Measurements from ENCODE around the gene CDH16.
"Not testable (repeated sequence)": the region's sequence is repeated elsewhere in the genome, so short reads cannot be mapped to it uniquely, and the experiment has no call there.

The CDH16 gene

DNA sequence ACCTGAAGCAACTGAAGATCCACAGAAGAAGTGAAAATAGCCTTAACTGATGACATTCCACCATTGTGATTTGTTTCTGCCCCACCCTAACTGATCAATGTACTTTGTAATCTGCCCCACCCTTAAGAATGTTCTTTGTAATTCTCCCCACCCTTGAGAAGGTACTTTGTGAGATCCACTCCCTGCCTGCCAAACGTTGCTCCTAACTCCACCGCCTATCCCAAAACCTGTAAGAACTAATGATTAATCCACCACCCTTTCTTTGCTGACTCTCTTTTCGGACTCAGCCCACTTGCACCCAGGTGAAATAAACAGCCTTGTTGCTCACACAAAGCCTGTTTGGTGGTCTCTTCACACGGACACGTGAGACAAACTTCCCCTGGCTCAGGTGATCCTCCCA is 22.0 kb downstream of the CDH16 start:
- not testable (repeated sequence) for H3K27me3 ChIP-seq (ENCODE audit: control insufficient read depth in 2 of 2, insufficient read depth in 2 of 2, low read length in 2 of 2); H3K9me3 ChIP-seq (ENCODE audit: control insufficient read depth in 2 of 2, low read length in 2 of 2); H3K4me3 ChIP-seq (ENCODE audit: low read length in 2 of 2); H3K36me3 ChIP-seq (ENCODE audit: control insufficient read depth in 2 of 2, insufficient read depth in 2 of 2, low read length in 2 of 2)
- H3K9ac ChIP-seq (ENCODE audit: low read depth in 1 of 2, low read length in 2 of 2): peak overlapping the region in 1 of 2 donors; percentile 37
- H3K27ac ChIP-seq (ENCODE audit: low read depth in 2 of 2, low read length in 2 of 2): peak overlapping the region; percentile 86 to 87
- H3K4me1 ChIP-seq (ENCODE audit: control insufficient read depth in 2 of 2, insufficient read depth in 2 of 2, low read length in 2 of 2): peaks cover 37 to 43% of the 10 kb centered on the region in 2 donors

DNA sequence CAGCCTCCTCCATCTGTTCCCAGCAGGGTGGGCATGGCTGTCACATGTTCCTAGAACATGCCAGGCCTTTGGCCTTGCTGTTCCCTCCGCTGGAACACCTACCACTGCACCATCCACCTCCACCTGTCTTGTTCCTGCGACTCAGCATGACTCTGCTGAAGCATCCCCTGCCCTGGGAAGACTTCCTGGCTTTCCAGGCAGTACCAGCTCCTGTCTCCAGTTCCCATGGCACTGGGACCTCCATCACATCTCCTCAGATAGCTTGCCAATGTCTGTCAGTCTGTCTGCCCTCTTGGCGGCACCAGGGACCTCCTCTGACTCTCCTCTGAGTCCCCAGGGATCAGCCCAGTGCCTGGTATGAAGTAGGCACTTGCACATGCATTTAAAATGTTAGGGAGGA is 22.7 kb downstream of the CDH16 start:
- H3K4me1 ChIP-seq (ENCODE audit: control insufficient read depth in 2 of 2, insufficient read depth in 2 of 2, low read length in 2 of 2): peaks cover 33 to 37% of the 10 kb centered on the region in 2 donors
- H3K27me3 ChIP-seq (ENCODE audit: control insufficient read depth in 2 of 2, insufficient read depth in 2 of 2, low read length in 2 of 2): no peaks in the 10 kb centered on the region
- H3K9ac ChIP-seq (ENCODE audit: low read depth in 1 of 2, low read length in 2 of 2): peak overlapping the region; percentile 5 to 46
- no peak overlapping the region for H3K4me3 ChIP-seq (ENCODE audit: low read length in 2 of 2)
- H3K27ac ChIP-seq (ENCODE audit: low read depth in 2 of 2, low read length in 2 of 2): peak overlapping the region; percentile 86 to 87
- no peaks in the 10 kb centered on the region for H3K36me3 ChIP-seq (ENCODE audit: control insufficient read depth in 2 of 2, insufficient read depth in 2 of 2, low read length in 2 of 2)
- no peaks in the 10 kb centered on the region for H3K9me3 ChIP-seq (ENCODE audit: control insufficient read depth in 2 of 2, low read length in 2 of 2)

- Histone ChIP-seq H3K27ac (ENCODE audit: low read depth in 2 of 2, low read length in 2 of 2) (peak overlapping the region; percentile 86 to 87), H3K27me3 (ENCODE audit: control insufficient read depth in 2 of 2, insufficient read depth in 2 of 2, low read length in 2 of 2) (no peaks in the 10 kb centered on the region), H3K9ac (ENCODE audit: low read depth in 1 of 2, low read length in 2 of 2) (peak overlapping the region; percentile 41 to 46)
Observed at GRCh38 chr16:66895689-66895979, 23.1 kb downstream of the CDH16 start.

GRCh38 chr16:66894948-66895688 is 23.6 kb downstream of the CDH16 start:
- Histone ChIP-seq H3K27ac (ENCODE audit: low read depth in 2 of 2, low read length in 2 of 2) (peak overlapping the region; percentile 86 to 87), H3K4me1 (ENCODE audit: control insufficient read depth in 2 of 2, insufficient read depth in 2 of 2, low read length in 2 of 2) (peaks cover 26 to 29% of the 10 kb centered on the region in 2 donors), H3K27me3 (ENCODE audit: control insufficient read depth in 2 of 2, insufficient read depth in 2 of 2, low read length in 2 of 2) (no peaks in the 10 kb centered on the region), H3K9ac (ENCODE audit: low read depth in 1 of 2, low read length in 2 of 2) (peak overlapping the region; percentile 41 to 46), H3K9me3 (ENCODE audit: control insufficient read depth in 2 of 2, low read length in 2 of 2) (no peaks in the 10 kb centered on the region), H3K4me3 (ENCODE audit: low read length in 2 of 2) (no peak overlapping the region), H3K36me3 (ENCODE audit: control insufficient read depth in 2 of 2, insufficient read depth in 2 of 2, low read length in 2 of 2) (no peaks in the 10 kb centered on the region)

More at GRCh38 chr16:66895689-66895979, 23.1 kb downstream of the CDH16 start:
- H3K9me3 ChIP-seq (ENCODE audit: control insufficient read depth in 2 of 2, low read length in 2 of 2): no peaks in the 10 kb centered on the region
- no peak overlapping the region for H3K4me3 ChIP-seq (ENCODE audit: low read length in 2 of 2)
- no peaks in the 10 kb centered on the region for H3K36me3 ChIP-seq (ENCODE audit: control insufficient read depth in 2 of 2, insufficient read depth in 2 of 2, low read length in 2 of 2)
- H3K4me1 ChIP-seq (ENCODE audit: control insufficient read depth in 2 of 2, insufficient read depth in 2 of 2, low read length in 2 of 2): peaks cover 30 to 33% of the 10 kb centered on the region in 2 donors

- Histone ChIP-seq H3K9ac (ENCODE audit: low read depth in 1 of 2, low read length in 2 of 2) (no peak overlapping the region), H3K4me1 (ENCODE audit: control insufficient read depth in 2 of 2, insufficient read depth in 2 of 2, low read length in 2 of 2) (peaks cover 18 to 20% of the 10 kb centered on the region in 2 donors), H3K9me3 (ENCODE audit: control insufficient read depth in 2 of 2, low read length in 2 of 2) (no peaks in the 10 kb centered on the region), H3K4me3 (ENCODE audit: low read length in 2 of 2) (no peak overlapping the region), H3K27ac (ENCODE audit: low read depth in 2 of 2, low read length in 2 of 2) (no peak overlapping the region), H3K36me3 (ENCODE audit: control insufficient read depth in 2 of 2, insufficient read depth in 2 of 2, low read length in 2 of 2) (no peaks in the 10 kb centered on the region), H3K27me3 (ENCODE audit: control insufficient read depth in 2 of 2, insufficient read depth in 2 of 2, low read length in 2 of 2) (no peaks in the 10 kb centered on the region)
Observed at GRCh38 chr16:66894055-66894454, 24.6 kb downstream of the CDH16 start.

- no peak overlapping the region for H3K9ac ChIP-seq (ENCODE audit: low read depth in 1 of 2, low read length in 2 of 2)
- no peaks in the 10 kb centered on the region for H3K27me3 ChIP-seq (ENCODE audit: control insufficient read depth in 2 of 2, insufficient read depth in 2 of 2, low read length in 2 of 2)
- H3K4me3 ChIP-seq (ENCODE audit: low read length in 2 of 2): no peak overlapping the region
- H3K27ac ChIP-seq (ENCODE audit: low read depth in 2 of 2, low read length in 2 of 2): no peak overlapping the region
- H3K36me3 ChIP-seq (ENCODE audit: control insufficient read depth in 2 of 2, insufficient read depth in 2 of 2, low read length in 2 of 2): peaks cover 3% of the 10 kb centered on the region in 2 donors
- H3K9me3 ChIP-seq (ENCODE audit: control insufficient read depth in 2 of 2, low read length in 2 of 2): no peaks in the 10 kb centered on the region
- peaks cover 13 to 14% of the 10 kb centered on the region in 2 donors for H3K4me1 ChIP-seq (ENCODE audit: control insufficient read depth in 2 of 2, insufficient read depth in 2 of 2, low read length in 2 of 2)
Observed at GRCh38 chr16:66891797-66892196, 26.9 kb downstream of the CDH16 start.

GRCh38 chr16:66891360-66891759 is 27.3 kb downstream of the CDH16 start:
- H3K4me1 ChIP-seq (ENCODE audit: control insufficient read depth in 2 of 2, insufficient read depth in 2 of 2, low read length in 2 of 2): peaks cover 12% of the 10 kb centered on the region in 2 donors
- H3K4me3 ChIP-seq (ENCODE audit: low read length in 2 of 2): no peak overlapping the region
- H3K9me3 ChIP-seq (ENCODE audit: control insufficient read depth in 2 of 2, low read length in 2 of 2): no peaks in the 10 kb centered on the region
- no peak overlapping the region for H3K27ac ChIP-seq (ENCODE audit: low read depth in 2 of 2, low read length in 2 of 2)
- no peaks in the 10 kb centered on the region for H3K27me3 ChIP-seq (ENCODE audit: control insufficient read depth in 2 of 2, insufficient read depth in 2 of 2, low read length in 2 of 2)
- H3K9ac ChIP-seq (ENCODE audit: low read depth in 1 of 2, low read length in 2 of 2): no peak overlapping the region
- H3K36me3 ChIP-seq (ENCODE audit: control insufficient read depth in 2 of 2, insufficient read depth in 2 of 2, low read length in 2 of 2): peaks cover 7% of the 10 kb centered on the region in 2 donors

DNA sequence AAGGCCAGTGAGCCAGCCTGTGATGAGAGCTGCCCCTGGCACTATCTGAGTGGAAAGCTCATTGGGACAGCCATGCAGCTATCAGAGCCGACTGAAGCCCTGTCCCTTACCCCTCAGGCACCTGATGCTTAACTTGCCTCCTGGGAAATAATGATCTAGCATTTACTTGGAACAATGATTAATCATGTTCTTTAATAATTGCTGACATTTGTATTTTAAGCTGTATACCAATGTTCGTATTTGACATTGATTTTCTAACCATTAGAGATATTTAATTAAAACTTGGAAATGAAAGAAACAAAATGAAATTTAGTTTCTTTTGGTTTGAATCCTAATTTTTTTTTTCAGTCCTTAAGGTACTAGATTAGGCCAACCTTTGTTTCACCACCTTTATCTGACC is 27.9 kb downstream of the CDH16 start:
- Histone ChIP-seq H3K36me3 (ENCODE audit: control insufficient read depth in 2 of 2, insufficient read depth in 2 of 2, low read length in 2 of 2) (peaks cover 10 to 11% of the 10 kb centered on the region in 2 donors), H3K9me3 (ENCODE audit: control insufficient read depth in 2 of 2, low read length in 2 of 2) (no peaks in the 10 kb centered on the region), H3K9ac (ENCODE audit: low read depth in 1 of 2, low read length in 2 of 2) (no peak overlapping the region), H3K4me3 (ENCODE audit: low read length in 2 of 2) (no peak overlapping the region), H3K27me3 (ENCODE audit: control insufficient read depth in 2 of 2, insufficient read depth in 2 of 2, low read length in 2 of 2) (no peaks in the 10 kb centered on the region), H3K27ac (ENCODE audit: low read depth in 2 of 2, low read length in 2 of 2) (no peak overlapping the region), H3K4me1 (ENCODE audit: control insufficient read depth in 2 of 2, insufficient read depth in 2 of 2, low read length in 2 of 2) (peaks cover 6% of the 10 kb centered on the region in 2 donors)

- H3K9me3 ChIP-seq (ENCODE audit: control insufficient read depth in 2 of 2, low read length in 2 of 2): no peaks in the 10 kb centered on the region
- peaks cover 21 to 23% of the 10 kb centered on the region in 2 donors for H3K36me3 ChIP-seq (ENCODE audit: control insufficient read depth in 2 of 2, insufficient read depth in 2 of 2, low read length in 2 of 2)
- H3K9ac ChIP-seq (ENCODE audit: low read depth in 1 of 2, low read length in 2 of 2): no peak overlapping the region
- no peaks in the 10 kb centered on the region for H3K27me3 ChIP-seq (ENCODE audit: control insufficient read depth in 2 of 2, insufficient read depth in 2 of 2, low read length in 2 of 2)
- H3K4me1 ChIP-seq (ENCODE audit: control insufficient read depth in 2 of 2, insufficient read depth in 2 of 2, low read length in 2 of 2): no peaks in the 10 kb centered on the region
- H3K27ac ChIP-seq (ENCODE audit: low read depth in 2 of 2, low read length in 2 of 2): no peak overlapping the region
- no peak overlapping the region for H3K4me3 ChIP-seq (ENCODE audit: low read length in 2 of 2)
Observed at GRCh38 chr16:66889622-66890021, 29.1 kb downstream of the CDH16 start.

- Histone ChIP-seq H3K27me3 (ENCODE audit: control insufficient read depth in 2 of 2, insufficient read depth in 2 of 2, low read length in 2 of 2) (no peaks in the 10 kb centered on the region), H3K4me1 (ENCODE audit: control insufficient read depth in 2 of 2, insufficient read depth in 2 of 2, low read length in 2 of 2) (no peaks in the 10 kb centered on the region), H3K9ac (ENCODE audit: low read depth in 1 of 2, low read length in 2 of 2) (no peak overlapping the region), H3K4me3 (ENCODE audit: low read length in 2 of 2) (no peak overlapping the region), H3K27ac (ENCODE audit: low read depth in 2 of 2, low read length in 2 of 2) (no peak overlapping the region), H3K36me3 (ENCODE audit: control insufficient read depth in 2 of 2, insufficient read depth in 2 of 2, low read length in 2 of 2) (peaks cover 23 to 27% of the 10 kb centered on the region in 2 donors), H3K9me3 (ENCODE audit: control insufficient read depth in 2 of 2, low read length in 2 of 2) (no peaks in the 10 kb centered on the region)
Observed at GRCh38 chr16:66888647-66889615, 29.8 kb downstream of the CDH16 start.
